BJ (cell line): Measurements from ENCODE around the gene BANP. TPM values are rescaled to one million over a fixed set of nuclear protein-coding genes. Genes with fewer than 3 reads are reported as not detected.
"Not testable (repeated sequence)": the region's sequence is repeated elsewhere in the genome, so short reads cannot be mapped to it uniquely, and the experiment has no call there.

Experiments used
- CTCF ChIA-PET: fragments of 350-600 bp; formaldehyde crosslinking; extraction: SDS; loops from one replicate; lab custom pipeline; 2021; ENCODE audit warnings: antibody characterized with exemption, inconsistent platforms; lab: Yijun Ruan, JAX
- POLR2A ChIA-PET: fragments of 300-600 bp; sonication (Branson Sonifier 250); formaldehyde crosslinking; extraction: SDS; loops from one replicate; lab custom pipeline; 2021; ENCODE audit warnings: antibody characterized with exemption; lab: Charles Lee
- DNase-seq: peaks from one replicate; pipeline ENCODE4 v3.0.0-alpha.2; 2011; ENCODE audit warnings: low read depth
- H3K27me3 ChIP-seq: 2 replicates; pipeline ENCODE4 v1.6.0; 2011; ENCODE audit warnings: low read length; ENCODE audit not compliant: control insufficient read depth, insufficient read depth
- H3K36me3 ChIP-seq: 2 replicates; pipeline ENCODE4 v1.5.1; 2011; ENCODE audit warnings: low read length; ENCODE audit not compliant: control insufficient read depth, insufficient read depth
- H3K4me3 ChIP-seq: 2 replicates; pipeline ENCODE4 v1.5.1; 2011; ENCODE audit warnings: low read depth, mild to moderate bottlenecking, control low read depth, low read length
- CTCF ChIP-seq: IDR thresholded peaks from 2 replicates; pipeline ENCODE4 v1.5.1; 2011; ENCODE audit warnings: low read depth, mild to moderate bottlenecking, control low read depth, inconsistent platforms, low read length, moderate library complexity; ENCODE audit not compliant: insufficient read depth
- polyA plus RNA-seq: library from polyadenylated mRNA; depleted of rRNA; stranded (reverse); fragments of >200 nt; gene quantifications from 2 replicates; pipeline ENCODE4 v1.2.3, GENCODE V29; 2011

The BANP gene
- polyA plus RNA-seq, 1 experiment = 16.5 TPM

- Histone ChIP-seq H3K27me3 (peaks cover 15% of the 10 kb centered on the region), H3K36me3 (no peaks in the 10 kb centered on the region), H3K4me3 (no peak overlapping the region)
- no peak for DNase-seq
- ChIA-PET CTCF (no interaction called here), POLR2A (no interaction called here)
- no peak for TF ChIP-seq CTCF
Observed at GRCh38 chr16:88103011-88103410, 151.8 kb downstream of the BANP start.

GRCh38 chr16:88103581-88104188 is 152.5 kb downstream of the BANP start:
- TF ChIP-seq CTCF = no peak
- Histone ChIP-seq H3K36me3 (no peaks in the 10 kb centered on the region), H3K27me3 (peaks cover 16% of the 10 kb centered on the region), H3K4me3 (no peak overlapping the region)
- DNase-seq = no peak
- CTCF ChIA-PET = no interaction called here
- POLR2A ChIA-PET = no interaction called here

- H3K36me3 ChIP-seq, POLR2A ChIA-PET, DNase-seq, CTCF ChIA-PET, H3K4me3 ChIP-seq: not testable (repeated sequence)
- peaks cover 16% of the 10 kb centered on the region for H3K27me3 ChIP-seq
Observed at GRCh38 chr16:88104363-88104762, 153.1 kb downstream of the BANP start.

DNA sequence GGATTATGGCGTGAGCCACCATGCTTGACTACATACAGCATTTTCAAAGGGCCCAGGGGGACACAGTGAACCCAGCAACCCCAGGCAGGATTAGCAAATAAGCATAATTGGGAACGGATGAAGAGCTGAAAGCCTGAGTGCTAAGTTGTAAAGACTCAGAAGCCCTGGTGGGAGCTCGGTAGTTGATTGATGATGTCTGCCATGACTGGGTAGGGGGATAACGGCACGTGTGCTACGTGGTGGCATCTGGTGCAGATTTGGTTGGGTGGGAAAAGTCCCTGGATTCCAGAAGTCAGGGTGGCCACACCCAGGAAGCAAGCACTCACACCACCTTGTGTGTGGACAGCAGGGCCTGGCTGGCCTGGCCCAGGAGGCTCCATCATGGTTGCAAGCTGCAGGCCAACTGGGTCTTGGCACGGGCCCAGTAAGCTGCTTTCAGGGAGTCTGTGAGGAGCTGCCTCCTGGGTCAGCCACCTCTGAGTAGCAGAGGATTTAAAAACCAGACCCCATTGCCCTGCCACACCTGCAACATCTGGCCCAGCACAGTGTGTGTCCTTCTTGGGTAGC is 154.4 kb downstream of the BANP start:
- DNase-seq, H3K4me3 ChIP-seq, H3K36me3 ChIP-seq, CTCF ChIA-PET, POLR2A ChIA-PET: not testable (repeated sequence)
- H3K27me3 ChIP-seq = peaks cover 12% of the 10 kb centered on the region

- POLR2A ChIA-PET, H3K4me3 ChIP-seq, H3K27me3 ChIP-seq, CTCF ChIA-PET, H3K36me3 ChIP-seq, DNase-seq: not testable (repeated sequence)
Observed at GRCh38 chr16:88106566-88106965, 155.3 kb downstream of the BANP start.

GRCh38 chr16:88108762-88109161 is 157.5 kb downstream of the BANP start:
- H3K4me3 ChIP-seq = no peak overlapping the region
- H3K36me3 ChIP-seq = no peaks in the 10 kb centered on the region
- no peak for DNase-seq
- H3K27me3 ChIP-seq = peaks cover 3% of the 10 kb centered on the region; the same call in 1 of the 2 replicates
- no peak for TF ChIP-seq CTCF
- POLR2A ChIA-PET = no interaction called here
- CTCF ChIA-PET = no interaction called here

GRCh38 chr16:88109726-88110621 is 158.7 kb downstream of the BANP start:
- CTCF ChIA-PET, DNase-seq, H3K4me3 ChIP-seq, H3K27me3 ChIP-seq, H3K36me3 ChIP-seq, POLR2A ChIA-PET: not testable (repeated sequence)

GRCh38 chr16:88110875-88111494 is 159.8 kb downstream of the BANP start:
- H3K4me3 ChIP-seq, DNase-seq, CTCF ChIA-PET, POLR2A ChIA-PET, H3K27me3 ChIP-seq, H3K36me3 ChIP-seq: not testable (repeated sequence)

DNA sequence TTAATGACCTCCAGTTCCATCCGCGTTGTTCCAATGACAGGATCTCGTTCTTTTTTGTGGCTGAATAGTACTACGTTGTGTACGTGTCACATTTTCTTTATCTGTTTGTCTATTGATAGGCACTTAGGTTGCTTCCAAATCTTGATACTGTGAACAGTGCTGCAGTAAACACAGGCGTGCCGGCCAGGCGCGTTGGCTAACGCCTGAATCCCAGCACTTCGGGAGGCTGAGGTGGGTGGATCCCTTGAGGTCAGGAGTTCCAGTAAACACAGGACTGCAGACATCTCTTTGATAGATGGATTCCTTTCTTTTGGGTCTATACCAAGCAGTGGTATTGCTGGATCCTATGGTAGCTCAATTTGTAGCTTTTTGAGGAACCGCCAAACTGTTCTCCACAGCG is 160.7 kb downstream of the BANP start:
- H3K27me3 ChIP-seq, H3K36me3 ChIP-seq, DNase-seq, POLR2A ChIA-PET, CTCF ChIA-PET, H3K4me3 ChIP-seq: not testable (repeated sequence)
